Gastrocnemius medialis (tissue), 4 donors: ENCODE results near the gene CPPED1. TPM values are rescaled to one million over a fixed set of nuclear protein-coding genes. Genes with fewer than 3 reads are reported as not detected.

Experiments
- ATAC-seq, 2 donors: fragments of 150-250 bp; one replicate each; pipeline ENCODE4 v1.9.1; 2016
- DNase-seq, 2 donors: peaks; one replicate each; pipeline ENCODE4 v3.0.0-alpha.2; 2019
- H3K27ac ChIP-seq, 4 donors: fragments of 200-600 bp; sonication (generic); 1 replicate in 1 of 4; 2 replicates in 3 of 4; pipeline ENCODE4 v1.5.1; 2016 to 2018; ENCODE audit warnings: mild to moderate bottlenecking in 2 of 4, moderate library complexity in 1 of 4
- H3K27me3 ChIP-seq, 3 donors: fragments of 200-600 bp; sonication (generic) in 2 of 3; 1 replicate in 1 of 3; 2 replicates in 2 of 3; pipeline versions ENCODE4 v1.5.1 to v1.6.0; 2016 to 2019; ENCODE audit warnings: mild to moderate bottlenecking in 1 of 3, moderate library complexity in 1 of 3
- H3K36me3 ChIP-seq, 2 donors: fragments of 200-600 bp; sonication (generic) in 1 of 2; one replicate each; pipeline ENCODE4 v1.5.1; 2017 to 2018
- H3K4me1 ChIP-seq, 2 donors: fragments of 200-600 bp; sonication (generic) in 1 of 2; one replicate each; pipeline ENCODE4 v1.5.1; 2016 to 2017; ENCODE audit warnings: mild to moderate bottlenecking in 2 of 2
- H3K4me3 ChIP-seq, 4 donors: fragments of 200-600 bp; sonication (generic) in 3 of 4; 1 replicate in 1 of 4; 2 replicates in 3 of 4; pipeline ENCODE4 v1.5.1; 2016 to 2019; ENCODE audit warnings: mild to moderate bottlenecking in 2 of 4
- H3K9me3 ChIP-seq, 3 donors: fragments of 200-600 bp; sonication (generic) in 2 of 3; 1 replicate in 1 of 3; 2 replicates in 2 of 3; pipeline ENCODE4 v1.5.1; 2016 to 2019
- POLR2A ChIP-seq, 2 donors: fragments of 450-650 bp; IDR thresholded peaks; one replicate each; pipeline ENCODE4 v1.6.1; 2017; ENCODE audit warnings: antibody characterized with exemption in 2 of 2, mild to moderate bottlenecking in 2 of 2, moderate library complexity in 2 of 2
- in situ Hi-C, 4 donors: fragments of 200-750 bp; cut with MboI; loops; one replicate each; pipeline versions ENCODE4 v1.15.0 to v1.8.0; 2017; ENCODE audit warnings: low sequenced_read_pairs in 4 of 4
- intact Hi-C: fragments of 100-400 bp; cut with DNase I; formaldehyde crosslinking; loops from one replicate; pipeline ENCODE4 v1.15.1; 2023; ENCODE audit warnings: low total_unique reads
- total RNA-seq, 4 donors: library from RNA; depleted of rRNA; stranded (reverse); fragments of >200 nt; gene quantifications; one replicate each; pipeline versions ENCODE4 v1.1.0 to v1.2.3, GENCODE V29; 2016
- TF ChIP-seq, protein P1 (sequence below), 5 experiments: fragments of 450-650 bp in 3 of 5; fragments of 200-600 bp in 2 of 5; sonication (generic) in 2 of 5; IDR thresholded peaks in 4 of 5; conservative IDR thresholded peaks in 1 of 5; 1 replicate in 4 of 5; 2 replicates in 1 of 5; pipeline ENCODE4 v1.5.1; 2016 to 2019; ENCODE audit warnings: antibody characterized with exemption in 5 of 5, mild to moderate bottlenecking in 3 of 5, moderate library complexity in 3 of 5

CPPED1 gene
- total RNA-seq, 4 donors from 2014 or later = 2.8 to 8.7 (median 6.6) TPM

- DNase-seq (no peak), ATAC-seq (no peak)
- Histone ChIP-seq H3K4me3 (no peak overlapping the region), H3K4me1 (no peaks in the 10 kb centered on the region), H3K27me3 (no peaks in the 10 kb centered on the region), H3K36me3 (no peaks in the 10 kb centered on the region), H3K9me3 (no peaks in the 10 kb centered on the region), H3K27ac (no peak overlapping the region)
- TF ChIP-seq POLR2A (IDR thresholded peaks at IDR 0.05) = no peak
- TF ChIP-seq, protein P1, sequence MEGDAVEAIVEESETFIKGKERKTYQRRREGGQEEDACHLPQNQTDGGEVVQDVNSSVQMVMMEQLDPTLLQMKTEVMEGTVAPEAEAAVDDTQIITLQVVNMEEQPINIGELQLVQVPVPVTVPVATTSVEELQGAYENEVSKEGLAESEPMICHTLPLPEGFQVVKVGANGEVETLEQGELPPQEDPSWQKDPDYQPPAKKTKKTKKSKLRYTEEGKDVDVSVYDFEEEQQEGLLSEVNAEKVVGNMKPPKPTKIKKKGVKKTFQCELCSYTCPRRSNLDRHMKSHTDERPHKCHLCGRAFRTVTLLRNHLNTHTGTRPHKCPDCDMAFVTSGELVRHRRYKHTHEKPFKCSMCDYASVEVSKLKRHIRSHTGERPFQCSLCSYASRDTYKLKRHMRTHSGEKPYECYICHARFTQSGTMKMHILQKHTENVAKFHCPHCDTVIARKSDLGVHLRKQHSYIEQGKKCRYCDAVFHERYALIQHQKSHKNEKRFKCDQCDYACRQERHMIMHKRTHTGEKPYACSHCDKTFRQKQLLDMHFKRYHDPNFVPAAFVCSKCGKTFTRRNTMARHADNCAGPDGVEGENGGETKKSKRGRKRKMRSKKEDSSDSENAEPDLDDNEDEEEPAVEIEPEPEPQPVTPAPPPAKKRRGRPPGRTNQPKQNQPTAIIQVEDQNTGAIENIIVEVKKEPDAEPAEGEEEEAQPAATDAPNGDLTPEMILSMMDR (IDR thresholded peaks at IDR 0.05 in 4 of 5, conservative IDR thresholded peaks at IDR 0.05 in 1 of 5) = no peak
- intact Hi-C loops = no loop called here
- in situ Hi-C loops = no loop called here
Observed at GRCh38 chr16:12637002-12637401, 166.7 kb downstream of the CPPED1 start.

GRCh38 chr16:12629271-12629670, 174.4 kb downstream of the CPPED1 start:
- Histone ChIP-seq H3K4me1 (no peaks in the 10 kb centered on the region), H3K4me3 (no peak overlapping the region), H3K27me3 (no peaks in the 10 kb centered on the region), H3K27ac (no peak overlapping the region), H3K9me3 (no peaks in the 10 kb centered on the region), H3K36me3 (no peaks in the 10 kb centered on the region)
- intact Hi-C loops = no loop called here
- in situ Hi-C loops = no loop called here
- ATAC-seq (no peak), DNase-seq (no peak)
- TF ChIP-seq, protein P1 (IDR thresholded peaks at IDR 0.05 in 4 of 5, conservative IDR thresholded peaks at IDR 0.05 in 1 of 5) = no peak
- TF ChIP-seq POLR2A (IDR thresholded peaks at IDR 0.05) = no peak

- Histone ChIP-seq H3K4me3 (no peak overlapping the region), H3K36me3 (no peaks in the 10 kb centered on the region), H3K27me3 (no peaks in the 10 kb centered on the region), H3K4me1 (no peaks in the 10 kb centered on the region), H3K27ac (no peak overlapping the region), H3K9me3 (no peaks in the 10 kb centered on the region)
- DNase-seq (no peak), ATAC-seq (no peak)
- in situ Hi-C loops (no loop called here), intact Hi-C loops (no loop called here)
- TF ChIP-seq, protein P1 (IDR thresholded peaks at IDR 0.05 in 4 of 5, conservative IDR thresholded peaks at IDR 0.05 in 1 of 5) = no peak
- no peak for TF ChIP-seq POLR2A (IDR thresholded peaks at IDR 0.05)
Observed at GRCh38 chr16:12628536-12628935, 175.2 kb downstream of the CPPED1 start.

GRCh38 chr16:12627394-12627793, 176.3 kb downstream of the CPPED1 start:
- in situ Hi-C loops (no loop called here), intact Hi-C loops (no loop called here)
- DNase-seq (no peak), ATAC-seq (no peak)
- H3K4me3 ChIP-seq = no peak overlapping the region
- no peaks in the 10 kb centered on the region for H3K36me3 ChIP-seq
- H3K4me1 ChIP-seq = no peaks in the 10 kb centered on the region
- no peaks in the 10 kb centered on the region for H3K9me3 ChIP-seq
- no peak for TF ChIP-seq POLR2A (IDR thresholded peaks at IDR 0.05)
- TF ChIP-seq, protein P1 (IDR thresholded peaks at IDR 0.05 in 4 of 5, conservative IDR thresholded peaks at IDR 0.05 in 1 of 5) = no peak
- H3K27me3 ChIP-seq = no peaks in the 10 kb centered on the region
- no peak overlapping the region for H3K27ac ChIP-seq

DNA sequence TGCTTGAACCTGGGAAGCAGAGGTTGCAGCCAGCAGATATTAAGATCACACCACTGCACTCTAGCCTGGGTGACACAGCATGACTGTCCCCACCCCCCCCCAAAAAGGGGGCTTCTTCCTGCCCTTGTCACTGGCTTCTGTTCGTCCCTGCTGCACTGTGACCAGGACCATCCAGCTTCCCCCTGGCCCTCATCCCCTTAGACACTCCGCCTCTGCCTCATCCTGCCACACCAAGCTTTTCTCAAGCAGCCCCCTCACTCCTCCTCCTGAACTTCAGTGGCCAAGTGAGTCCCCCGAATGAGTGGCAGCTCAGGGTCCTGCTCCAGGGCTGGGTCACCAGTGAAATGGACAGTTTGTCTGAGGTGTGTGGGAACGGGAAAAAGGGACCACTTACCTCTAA, 177.3 kb downstream of the CPPED1 start:
- Histone ChIP-seq H3K27ac (no peak overlapping the region), H3K9me3 (no peaks in the 10 kb centered on the region), H3K27me3 (no peaks in the 10 kb centered on the region), H3K36me3 (no peaks in the 10 kb centered on the region), H3K4me3 (no peak overlapping the region), H3K4me1 (no peaks in the 10 kb centered on the region)
- TF ChIP-seq POLR2A (IDR thresholded peaks at IDR 0.05) = no peak
- TF ChIP-seq, protein P1 (IDR thresholded peaks at IDR 0.05 in 4 of 5, conservative IDR thresholded peaks at IDR 0.05 in 1 of 5) = no peak
- DNase-seq = no peak
- ATAC-seq = no peak
- intact Hi-C loops (no loop called here), in situ Hi-C loops (no loop called here)
